HFFc6 (cell line): Measurements from ENCODE around the gene PDXP. TPM values are rescaled to one million over a fixed set of nuclear protein-coding genes. Genes with fewer than 3 reads are reported as not detected.

ENCODE experiments used
- DNase-seq: peaks from one replicate; pipeline ENCODE4 v3.0.0-alpha.2; 2018
- H3K27ac Mint-ChIP-seq: 2 replicates; pipeline ENCODE4 v1.8.0; 2020; ENCODE audit warnings: mild to moderate bottlenecking, mixed read lengths
- H3K27me3 Mint-ChIP-seq: 2 replicates; pipeline ENCODE4 v1.8.0; 2021; ENCODE audit warnings: mild to moderate bottlenecking, moderate library complexity, mixed read lengths; ENCODE audit not compliant: insufficient read depth
- H3K36me3 Mint-ChIP-seq: 2 replicates; pipeline ENCODE4 v1.8.0; 2021; ENCODE audit warnings: low read depth, mixed read lengths
- H3K4me1 Mint-ChIP-seq: 2 replicates; pipeline ENCODE4 v1.8.0; 2020; ENCODE audit warnings: low read depth, mixed read lengths
- H3K4me3 Mint-ChIP-seq: 2 replicates; pipeline ENCODE4 v1.8.0; 2020; ENCODE audit warnings: mild to moderate bottlenecking, moderate library complexity, mixed read lengths
- H3K9me3 Mint-ChIP-seq: 2 replicates; pipeline ENCODE4 v1.8.0; 2020; ENCODE audit warnings: mild to moderate bottlenecking, mixed read lengths
- total RNA-seq, 6 experiments: library from RNA; stranded (reverse); fragmentation: NEBNext Ultra II Directional; extraction: Animal tissue kit (Norgen Biotek cat#: 25700); gene quantifications; 2 replicates in 1 of 6; 3 replicates in 5 of 6; pipeline ENCODE4 v1.2.3, GENCODE V29; 2021
- TF ChIP-seq, protein P1 (sequence below): fragments of 200-600 bp; sonication (generic); IDR thresholded peaks from 2 replicates; pipeline ENCODE4 v1.5.0; 2021; ENCODE audit warnings: antibody characterized with exemption, mild to moderate bottlenecking

Gene PDXP
- total RNA-seq, 6 experiments from 2014 or later, result 15.3 to 24.5 (median 18.4) TPM

DNA sequence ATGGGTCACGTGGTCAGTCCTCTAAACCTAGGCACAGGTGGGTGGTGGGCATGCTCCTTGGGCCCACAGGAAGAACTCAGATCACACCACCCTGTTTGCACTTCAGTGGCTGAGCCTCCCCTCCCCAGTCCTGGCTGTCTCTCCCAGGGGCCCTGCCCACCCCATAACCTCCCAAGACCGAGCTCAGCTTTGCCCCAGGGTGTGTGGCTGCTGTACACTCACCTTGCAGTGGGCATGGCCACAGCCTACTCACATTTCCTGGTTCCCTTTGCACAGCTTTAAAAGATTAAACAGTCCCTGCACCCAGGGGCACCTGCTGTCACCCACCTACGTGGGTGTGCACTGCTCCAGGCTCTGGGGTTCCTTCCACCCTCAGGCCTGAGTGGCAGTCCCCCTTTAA is 52.2 kb downstream of the PDXP start:
- TF ChIP-seq, protein P1, sequence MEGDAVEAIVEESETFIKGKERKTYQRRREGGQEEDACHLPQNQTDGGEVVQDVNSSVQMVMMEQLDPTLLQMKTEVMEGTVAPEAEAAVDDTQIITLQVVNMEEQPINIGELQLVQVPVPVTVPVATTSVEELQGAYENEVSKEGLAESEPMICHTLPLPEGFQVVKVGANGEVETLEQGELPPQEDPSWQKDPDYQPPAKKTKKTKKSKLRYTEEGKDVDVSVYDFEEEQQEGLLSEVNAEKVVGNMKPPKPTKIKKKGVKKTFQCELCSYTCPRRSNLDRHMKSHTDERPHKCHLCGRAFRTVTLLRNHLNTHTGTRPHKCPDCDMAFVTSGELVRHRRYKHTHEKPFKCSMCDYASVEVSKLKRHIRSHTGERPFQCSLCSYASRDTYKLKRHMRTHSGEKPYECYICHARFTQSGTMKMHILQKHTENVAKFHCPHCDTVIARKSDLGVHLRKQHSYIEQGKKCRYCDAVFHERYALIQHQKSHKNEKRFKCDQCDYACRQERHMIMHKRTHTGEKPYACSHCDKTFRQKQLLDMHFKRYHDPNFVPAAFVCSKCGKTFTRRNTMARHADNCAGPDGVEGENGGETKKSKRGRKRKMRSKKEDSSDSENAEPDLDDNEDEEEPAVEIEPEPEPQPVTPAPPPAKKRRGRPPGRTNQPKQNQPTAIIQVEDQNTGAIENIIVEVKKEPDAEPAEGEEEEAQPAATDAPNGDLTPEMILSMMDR, result no peak
- no peak overlapping the region for H3K27ac Mint-ChIP-seq
- H3K4me3 Mint-ChIP-seq, result no peak overlapping the region
- H3K4me1 Mint-ChIP-seq, result no peaks in the 10 kb centered on the region
- H3K9me3 Mint-ChIP-seq, result no peaks in the 10 kb centered on the region
- no peak for DNase-seq
- peaks cover 3% of the 10 kb centered on the region; the same call in 1 of the 2 replicates for H3K27me3 Mint-ChIP-seq
- no peaks in the 10 kb centered on the region for H3K36me3 Mint-ChIP-seq

DNA sequence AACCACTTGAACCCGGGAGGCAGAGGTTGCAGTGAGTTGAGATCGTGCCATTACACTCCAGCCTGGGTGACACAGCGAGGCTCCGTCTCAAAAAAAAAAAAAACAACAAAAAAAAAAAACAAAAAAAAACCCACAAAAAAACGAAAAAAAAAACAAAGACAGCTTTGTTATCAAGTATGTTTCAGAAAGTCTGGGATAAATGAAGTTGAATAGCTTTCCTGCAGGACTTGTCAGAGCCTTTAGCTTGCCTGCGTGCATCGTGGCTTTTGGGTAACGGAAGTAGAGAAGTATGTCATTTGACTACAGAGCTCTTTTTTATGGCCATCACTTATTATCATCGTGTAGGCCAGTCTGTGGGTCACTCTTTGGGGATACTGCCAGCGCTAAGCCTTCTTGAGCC is 53.0 kb downstream of the PDXP start:
- Mint-ChIP-seq H3K9me3 (no peaks in the 10 kb centered on the region), H3K27ac (no peak overlapping the region), H3K4me1 (peaks cover 2% of the 10 kb centered on the region), H3K36me3 (no peaks in the 10 kb centered on the region), H3K27me3 (peaks cover 4% of the 10 kb centered on the region), H3K4me3 (no peak overlapping the region)
- DNase-seq, result no peak
- TF ChIP-seq, protein P1, result no peak

DNA sequence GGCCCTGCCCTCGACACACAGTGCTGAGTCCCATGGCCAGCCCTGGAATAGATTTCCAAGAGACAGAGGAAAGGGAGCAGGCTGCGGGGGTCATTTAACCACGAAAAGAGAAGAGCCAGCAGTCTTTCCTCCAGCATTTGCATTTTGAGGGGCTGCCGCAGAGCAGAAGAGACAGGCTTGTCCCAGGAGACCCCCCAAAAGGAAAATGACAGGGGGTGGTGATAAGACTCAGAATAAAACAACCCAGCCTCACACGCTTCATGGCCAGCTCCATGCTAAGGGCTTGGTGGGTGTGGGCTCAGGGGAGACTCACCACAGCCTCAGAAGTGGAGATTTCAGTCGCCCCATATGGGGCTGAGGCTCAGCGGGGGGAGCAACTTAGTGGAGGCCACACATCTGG is 55.2 kb downstream of the PDXP start:
- TF ChIP-seq, protein P1, result no peak
- no peaks in the 10 kb centered on the region for H3K36me3 Mint-ChIP-seq
- no peak overlapping the region for H3K27ac Mint-ChIP-seq
- peaks cover 10% of the 10 kb centered on the region for H3K4me1 Mint-ChIP-seq
- H3K27me3 Mint-ChIP-seq, result peaks cover 8% of the 10 kb centered on the region
- no peak for DNase-seq
- no peak overlapping the region for H3K4me3 Mint-ChIP-seq
- no peaks in the 10 kb centered on the region for H3K9me3 Mint-ChIP-seq

DNA sequence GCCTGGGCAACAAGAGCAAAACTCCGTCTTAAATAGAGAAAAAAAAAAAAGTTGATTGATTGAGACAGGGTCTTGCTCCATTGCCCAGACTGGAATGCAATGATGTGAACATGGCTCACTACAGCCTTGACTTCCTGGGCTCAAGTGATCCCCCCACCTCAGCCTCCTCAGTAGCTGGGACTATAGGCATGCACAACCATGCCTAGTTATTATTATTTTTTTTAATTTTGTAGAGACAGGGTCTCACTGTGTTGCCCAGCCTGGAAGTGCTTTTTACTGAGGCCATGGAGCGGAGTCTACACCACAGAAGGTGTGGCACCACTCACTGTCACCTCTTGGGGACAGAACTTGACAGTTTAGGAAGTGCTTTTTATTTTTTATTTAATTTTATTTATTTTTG is 56.1 kb downstream of the PDXP start:
- H3K9me3 Mint-ChIP-seq, result no peaks in the 10 kb centered on the region
- TF ChIP-seq, protein P1, result no peak
- no peak for DNase-seq
- no peak overlapping the region for H3K4me3 Mint-ChIP-seq
- peaks cover 10% of the 10 kb centered on the region for H3K4me1 Mint-ChIP-seq
- no peak overlapping the region for H3K27ac Mint-ChIP-seq
- H3K36me3 Mint-ChIP-seq, result no peaks in the 10 kb centered on the region
- H3K27me3 Mint-ChIP-seq, result peaks cover 8% of the 10 kb centered on the region

DNA sequence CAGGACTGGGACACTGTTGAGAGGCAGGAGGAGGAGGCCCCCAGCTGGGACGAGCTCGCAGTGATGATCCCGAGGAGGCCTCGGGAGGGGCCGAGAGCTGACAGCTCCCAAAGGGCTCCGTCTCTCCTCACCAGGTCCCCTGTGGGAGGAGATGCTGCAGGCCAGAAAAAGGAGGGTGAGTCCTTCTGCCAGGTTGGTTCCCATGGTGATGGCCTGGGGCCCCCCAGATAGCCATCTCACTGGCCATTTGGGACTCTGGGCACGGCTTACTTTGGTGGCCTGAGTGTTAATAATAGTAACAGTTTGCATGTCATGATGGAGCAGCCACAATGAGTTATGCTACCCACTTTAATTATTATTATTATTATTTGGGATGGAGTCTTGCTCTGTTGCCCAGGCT is 57.2 kb downstream of the PDXP start:
- Mint-ChIP-seq H3K4me1 (peaks cover 10% of the 10 kb centered on the region), H3K9me3 (no peaks in the 10 kb centered on the region), H3K36me3 (no peaks in the 10 kb centered on the region), H3K27me3 (peaks cover 10% of the 10 kb centered on the region), H3K27ac (no peak overlapping the region), H3K4me3 (no peak overlapping the region)
- no peak for DNase-seq
- TF ChIP-seq, protein P1, result no peak

Other genes starting within 250 kb of the PDXP start
- gene ELFN2, start 231.2 kb upstream of the PDXP start, total RNA-seq, result 1 to 10 TPM; 1.2 to 5.8 (median 1.4) TPM
- not detected for gene MFNG, start 172.3 kb upstream of the PDXP start, total RNA-seq
- 1 to 10 TPM; 4.4 to 5.6 (median 4.8) TPM for gene CARD10, start 139.3 kb upstream of the PDXP start, total RNA-seq
- 100 to 1,000 TPM in 3 of 6 experiments, 10 to 100 TPM in 3; 88.3 to 104 (median 97.2) TPM for gene CDC42EP1, start 98.2 kb upstream of the PDXP start, total RNA-seq
- gene LGALS2, start 78.6 kb upstream of the PDXP start, total RNA-seq, result not detected
- 10 to 100 TPM; 37.5 to 45.4 (median 41.5) TPM for gene GGA1, start 49.9 kb upstream of the PDXP start, total RNA-seq
- gene SH3BP1, start 19.1 kb upstream of the PDXP start, total RNA-seq, result 10 to 100 TPM; 15.9 to 26.3 (median 23.0) TPM
- 1,000 to 10,000 TPM; 5,326 to 7,192 (median 6,673) TPM for gene LGALS1, start 16.9 kb downstream of the PDXP start, total RNA-seq
- gene NOL12, start 27.6 kb downstream of the PDXP start, total RNA-seq, result 10 to 100 TPM; 17.7 to 29.6 (median 26.9) TPM
- gene TRIOBP, start 38.3 kb downstream of the PDXP start, total RNA-seq, result 10 to 100 TPM; 74.3 to 92.5 (median 91.6) TPM
- 10 to 100 TPM; 27.6 to 42.3 (median 29.2) TPM for gene GCAT, start 149.2 kb downstream of the PDXP start, total RNA-seq
- not detected for gene GALR3, start 164.7 kb downstream of the PDXP start, total RNA-seq
- 10 to 100 TPM; 18.3 to 25.4 (median 20.9) TPM for gene ANKRD54, start 185.6 kb downstream of the PDXP start, total RNA-seq
- 100 to 1,000 TPM; 306 to 371 (median 357) TPM for gene EIF3L, start 190.7 kb downstream of the PDXP start, total RNA-seq
- 10 to 100 TPM; 37.7 to 46.5 (median 40.5) TPM for gene MICALL1, start 247.6 kb downstream of the PDXP start, total RNA-seq